Stimulated activated CD4-positive, alpha-beta T cell treated with anti-CD3 and anti-CD28 coated beads, Interleukin-12 subunit alpha, Interleukin-12 subunit beta, amount 100 ng/mL, for 4 hours (primary cell): ENCODE measurements around the gene COG8.

Experiments used
- DNase-seq: peaks from one replicate; pipeline ENCODE4 v3.0.0-alpha.2; 2020

The COG8 gene

GRCh38 chr16:69283851-69284250 is 55.5 kb downstream of the COG8 start:
- no peak for DNase-seq

- no peak for DNase-seq
Observed at GRCh38 chr16:69277413-69277812, 62.0 kb downstream of the COG8 start.
